HepG2 (cell line): ENCODE data around the gene BTG2. TPM values are rescaled to one million over a fixed set of nuclear protein-coding genes. Genes with fewer than 3 reads are reported as not detected.
A peak's percentile ranks its signal among the peaks of the same experiment; 100 is the strongest.

ENCODE experiments used
- ARHGAP35 ChIP-seq: sonication (generic); formaldehyde crosslinking; IDR thresholded peaks from 2 replicates; pipeline ENCODE4 v1.9.0; 2022; ENCODE audit warnings: mild to moderate bottlenecking, inconsistent platforms, moderate library complexity, missing genetic modification reagents, borderline replicate concordance
- ATF6 ChIP-seq: sonication (generic); formaldehyde crosslinking; conservative IDR thresholded peaks from 2 replicates; pipeline ENCODE4 v1.4.0; 2020; ENCODE audit warnings: missing genetic modification reagents
- CBFB ChIP-seq: sonication (generic); formaldehyde crosslinking; IDR thresholded peaks from 2 replicates; pipeline ENCODE4 v1.4.0; 2020; ENCODE audit warnings: missing genetic modification reagents
- DRAP1 ChIP-seq: IDR thresholded peaks from 2 replicates; pipeline ENCODE4 v1.6.1; 2016; ENCODE audit warnings: missing genetic modification reagents, missing compliant biosample characterization
- HMGXB4 ChIP-seq, 2 experiments: sonication (generic) in 1 of 2; formaldehyde crosslinking in 1 of 2; IDR thresholded peaks; 2 replicates each; pipeline versions ENCODE4 v1.4.0 to v1.6.1; 2018 to 2020; ENCODE audit warnings: missing genetic modification reagents in 2 of 2, borderline replicate concordance in 1 of 2, low read depth in 1 of 2, mild to moderate bottlenecking in 1 of 2, missing biosample characterization in 1 of 2
- MTA1 ChIP-seq: sonication (generic); formaldehyde crosslinking; IDR thresholded peaks from 2 replicates; pipeline ENCODE4 v1.4.0; 2020; ENCODE audit warnings: missing genetic modification reagents, mild to moderate bottlenecking, borderline replicate concordance
- PPARG ChIP-seq: conservative IDR thresholded peaks from 2 replicates; pipeline ENCODE4 v1.6.1; 2016; ENCODE audit warnings: missing biosample characterization, missing genetic modification reagents
- THAP9 ChIP-seq: sonication (generic); formaldehyde crosslinking; IDR thresholded peaks from 2 replicates; pipeline ENCODE4; 2020; ENCODE audit warnings: missing genetic modification reagents, mild to moderate bottlenecking, borderline replicate concordance
- ZBED4 ChIP-seq: sonication (generic); formaldehyde crosslinking; IDR thresholded peaks from 2 replicates; pipeline ENCODE4 v1.4.0; 2020; ENCODE audit warnings: missing genetic modification reagents, borderline replicate concordance
- polyA plus RNA-seq, 8 experiments: library from polyadenylated mRNA; depleted of rRNA in 3 of 8; stranded (reverse) in 7 of 8; unstranded in 1 of 8; fragments of >200 nt; fragmentation: Illumina TruSeq in 4 of 8; extraction: Trizol in 4 of 8; gene quantifications; 2 replicates each; pipeline versions ENCODE4 v1.2.1 to v1.2.3, GENCODE V29; 2011 to 2016; ENCODE audit warnings: low read depth in 4 of 8, missing spikeins in 1 of 8, mixed read lengths in 1 of 8; ENCODE audit not compliant: insufficient read depth in 1 of 8
- total RNA-seq, 5 experiments: library from RNA; depleted of rRNA; stranded (reverse); fragments of >200 nt; fragmentation: Illumina TruSeq; extraction: Trizol; gene quantifications; 2 replicates each; pipeline ENCODE4 v1.2.3, GENCODE V29; 2016; ENCODE audit warnings: low read depth in 1 of 5

The BTG2 gene
- total and polyA plus RNA-seq, 2 of the 13 experiments (the other 11 are each of a cell fraction or from before 2014, with no cell fraction given), result 13.6 to 18.3 TPM

DNA sequence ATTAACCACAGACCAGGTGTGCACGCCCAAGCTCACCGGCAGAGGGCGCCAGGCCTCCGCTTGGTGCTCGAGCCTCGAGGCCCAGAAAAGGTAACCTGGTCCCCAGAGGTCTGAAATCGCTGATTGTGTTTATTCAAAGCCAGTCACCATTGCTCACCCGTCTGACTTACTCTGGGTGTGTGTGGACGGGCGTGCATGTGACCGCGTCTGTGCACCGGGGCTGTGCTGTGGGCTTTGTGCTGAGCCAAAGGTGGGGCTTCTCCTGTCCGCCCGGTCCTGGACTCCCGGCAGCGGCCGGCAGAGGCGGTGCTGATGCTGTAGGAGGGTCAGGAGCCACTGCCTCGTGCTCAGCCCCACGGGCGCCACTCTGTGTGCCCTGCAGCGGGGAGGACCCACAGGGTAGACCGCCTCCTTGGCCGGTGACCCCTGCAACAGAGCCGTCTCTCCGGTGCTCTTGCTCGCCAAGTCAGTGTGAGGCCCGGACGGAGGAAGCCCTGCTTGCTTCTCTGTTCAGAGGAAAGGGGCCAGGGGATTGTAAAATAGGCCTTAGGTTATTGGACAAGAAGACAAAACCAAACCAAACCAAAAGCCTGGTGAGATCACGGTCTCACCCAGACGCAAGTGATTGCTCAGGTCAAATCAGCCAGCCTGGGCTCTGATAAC lies 32.0 kb upstream of the BTG2 start (continued):
- TF ChIP-seq ATF6, result 0 out of 2 replicates have a peak, but pooled peaks have one; percentile 71
- peak; percentile 39; the same call in 1 of the 2 replicates for TF ChIP-seq CBFB (CRISPR knock-in tag)
- 0 out of 2 replicates have a peak, but pooled peaks have one; percentile 25 for TF ChIP-seq PPARG
- TF ChIP-seq HMGXB4 (CRISPR knock-in tag; IDR thresholded peaks at IDR 0.05; ENCODE audit: borderline replicate concordance in 1 of 2, low read depth in 1 of 2), result peak; percentile 61 to 84; a peak in 3 of 4 replicates
- 0 out of 2 replicates have a peak, but pooled peaks have one; percentile 33 for TF ChIP-seq ZBED4 (CRISPR knock-in tag)
- TF ChIP-seq ARHGAP35 (CRISPR knock-in tag), result no peak
- no peak for TF ChIP-seq MTA1 (CRISPR knock-in tag)
- 0 out of 2 replicates have a peak, but pooled peaks have one; percentile 19 for TF ChIP-seq DRAP1 (CRISPR knock-in tag)
- peak; percentile 53; the same call in 1 of the 2 replicates for TF ChIP-seq THAP9
